Skeletal muscle tissue (tissue), 4 donors: ENCODE measurements around the gene ZMYM4. TPM values are rescaled to one million over a fixed set of nuclear protein-coding genes. Genes with fewer than 3 reads are reported as not detected.
"Not testable (repeated sequence)": the region's sequence is repeated elsewhere in the genome, so short reads cannot be mapped to it uniquely, and the experiment has no call there.

ENCODE experiments used
- H3K27ac ChIP-seq: one replicate; pipeline ENCODE4 v1.7.0; 2013; ENCODE audit warnings: mild to moderate bottlenecking, low read depth, low read length, inconsistent platforms
- H3K27me3 ChIP-seq, 3 donors: one replicate each; pipeline ENCODE4 v1.7.0; 2013; ENCODE audit warnings: low read length in 3 of 3; ENCODE audit not compliant: control insufficient read depth in 3 of 3, insufficient read depth in 3 of 3
- H3K36me3 ChIP-seq, 3 donors: one replicate each; pipeline ENCODE4 v1.7.0; 2013; ENCODE audit warnings: low read length in 3 of 3; ENCODE audit not compliant: control insufficient read depth in 3 of 3, insufficient read depth in 3 of 3
- H3K4me1 ChIP-seq, 3 donors: one replicate each; pipeline ENCODE4 v1.7.0; 2013; ENCODE audit warnings: low read length in 3 of 3, mild to moderate bottlenecking in 3 of 3; ENCODE audit not compliant: control insufficient read depth in 3 of 3, insufficient read depth in 3 of 3
- H3K4me3 ChIP-seq, 3 donors: one replicate each; pipeline ENCODE4 v1.7.0; 2013; ENCODE audit warnings: low read length in 3 of 3
- H3K9ac ChIP-seq, 3 donors: one replicate each; pipeline ENCODE4 v1.7.0; 2013; ENCODE audit warnings: low read length in 3 of 3, mild to moderate bottlenecking in 3 of 3, moderate library complexity in 2 of 3, low read depth in 1 of 3
- H3K9me3 ChIP-seq, 3 donors: one replicate each; pipeline ENCODE4 v1.7.0; 2013; ENCODE audit warnings: low read length in 3 of 3; ENCODE audit not compliant: control insufficient read depth in 3 of 3
- total RNA-seq: library from RNA; depleted of rRNA; stranded (reverse); fragments of >200 nt; gene quantifications from one replicate; pipeline ENCODE4 v1.2.3, GENCODE V29; 2014
- donor health status: Osteomylitis.

Gene ZMYM4
- 53.2 TPM for total RNA-seq

DNA sequence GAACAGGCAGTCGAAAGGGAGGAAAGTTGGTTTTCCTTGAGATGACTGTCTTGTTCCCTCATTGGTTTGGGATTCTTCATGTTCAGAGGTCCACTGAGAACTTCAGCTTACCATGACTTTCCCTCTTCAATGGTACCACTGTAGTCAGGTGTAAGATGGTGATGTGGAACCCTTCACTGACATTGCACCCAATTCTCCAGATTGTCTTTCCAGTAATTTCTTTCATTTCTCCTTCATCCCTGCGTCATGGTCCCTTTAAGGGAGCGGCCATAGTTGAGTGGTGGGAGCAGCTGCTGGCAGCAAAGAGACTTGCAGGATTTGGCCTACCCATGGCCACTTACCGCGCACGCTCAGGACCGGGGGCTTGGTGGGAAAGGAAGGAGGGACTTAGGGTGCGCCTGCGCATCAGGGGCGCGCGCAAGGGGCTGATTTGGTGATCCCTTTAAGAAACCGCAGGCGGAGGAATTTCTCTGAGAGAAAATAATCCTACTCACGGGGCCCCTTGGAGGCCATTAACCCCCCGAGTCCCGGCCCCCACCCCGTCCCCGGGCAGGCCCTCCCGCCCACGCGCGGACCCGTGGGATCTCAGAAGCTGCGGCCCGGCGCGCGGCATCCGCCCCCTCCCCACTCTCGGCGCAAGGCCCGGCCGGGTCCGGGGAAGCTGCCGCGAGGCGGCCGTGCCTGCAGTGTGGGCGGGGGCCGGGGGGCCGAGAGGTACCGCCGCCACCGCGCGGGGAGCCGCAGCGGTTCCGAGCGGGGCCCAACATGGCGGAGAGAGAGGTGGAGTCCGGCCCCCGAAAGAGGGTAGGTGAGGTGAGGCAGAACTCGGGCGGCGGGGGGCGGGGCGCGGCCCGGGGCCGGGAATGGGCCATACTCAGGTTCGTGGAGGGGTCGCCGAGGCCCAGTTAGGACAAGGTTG lies at the start of gene ZMYM4:
ZMYM4 (plus strand) TSS at position 428 of the 919 bp plus-strand sequence; CDS start at position 766, 338 bp downstream.
- H3K27me3 ChIP-seq: no peaks in the 10 kb centered on the region
- H3K4me1 ChIP-seq: peaks cover 0 to 13% (median 13%) of the 10 kb centered on the region in 3 donors
- peak within 1 kb of the TSS; percentile 70 to 84 (median 80) for H3K9ac ChIP-seq
- H3K4me3 ChIP-seq: peak within 1 kb of the TSS; percentile 68 to 87 (median 74)
- no peaks in the 10 kb centered on the region for H3K36me3 ChIP-seq
- H3K9me3 ChIP-seq: no peaks in the 10 kb centered on the region
- peak within 1 kb of the TSS; percentile 81 for H3K27ac ChIP-seq

- Histone ChIP-seq H3K27me3 (no peaks in the 10 kb centered on the region), H3K9ac (no peak overlapping the region), H3K36me3 (no peaks in the 10 kb centered on the region), H3K4me1 (no peaks in the 10 kb centered on the region), H3K9me3 (no peaks in the 10 kb centered on the region), H3K4me3 (no peak overlapping the region), H3K27ac (no peak overlapping the region)
Observed at GRCh38 chr1:35220976-35221375, 47.5 kb upstream of the ZMYM4 start.

DNA sequence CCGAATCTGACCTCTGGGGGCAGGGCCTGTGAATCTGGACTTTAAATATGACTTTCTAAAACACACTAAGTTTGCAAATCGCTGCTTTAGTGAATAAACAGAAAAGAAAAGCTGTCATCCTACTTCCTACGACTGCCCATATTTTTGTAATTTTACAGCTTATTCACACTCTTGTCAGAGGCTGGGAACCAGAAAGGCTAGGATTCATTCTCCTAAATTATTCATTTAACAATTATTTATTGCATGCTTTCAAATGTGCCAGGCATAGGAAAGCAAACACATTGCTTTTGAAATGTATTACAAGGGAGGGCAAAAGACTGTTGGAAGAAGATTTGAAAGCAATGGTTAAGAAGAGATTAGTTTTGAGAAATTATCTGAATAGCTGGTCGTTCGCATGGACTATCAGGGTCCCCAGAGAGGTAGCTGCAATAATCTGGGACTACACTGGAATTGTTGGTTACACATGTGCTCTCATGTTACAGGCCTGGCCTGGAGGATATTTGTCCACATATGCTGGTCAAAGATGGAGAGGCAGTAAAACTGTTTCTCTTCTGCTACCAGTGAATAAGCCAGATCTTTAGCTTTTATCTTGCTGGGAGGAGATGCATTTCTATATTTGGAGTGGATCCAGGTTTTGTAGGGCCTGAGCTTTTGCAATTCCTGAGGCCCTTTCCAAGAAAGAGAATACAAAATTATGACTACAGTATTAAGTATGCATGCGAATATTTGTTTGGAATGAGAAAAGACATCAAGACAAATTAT lies 46.0 kb upstream of the ZMYM4 start:
- H3K36me3 ChIP-seq: no peaks in the 10 kb centered on the region
- no peaks in the 10 kb centered on the region for H3K9me3 ChIP-seq
- no peak overlapping the region for H3K27ac ChIP-seq
- H3K27me3 ChIP-seq: no peaks in the 10 kb centered on the region
- no peak overlapping the region for H3K9ac ChIP-seq
- H3K4me1 ChIP-seq: no peaks in the 10 kb centered on the region
- no peak overlapping the region for H3K4me3 ChIP-seq

GRCh38 chr1:35223084-35223630 lies 45.4 kb upstream of the ZMYM4 start:
- H3K4me1 ChIP-seq: no peaks in the 10 kb centered on the region
- H3K27me3 ChIP-seq: no peaks in the 10 kb centered on the region
- no peak overlapping the region for H3K27ac ChIP-seq
- no peak overlapping the region for H3K9ac ChIP-seq
- no peak overlapping the region for H3K4me3 ChIP-seq
- H3K36me3 ChIP-seq: no peaks in the 10 kb centered on the region
- H3K9me3 ChIP-seq: no peaks in the 10 kb centered on the region

GRCh38 chr1:35226546-35226945 lies 42.0 kb upstream of the ZMYM4 start:
- Histone ChIP-seq H3K36me3 (no peaks in the 10 kb centered on the region), H3K4me3 (no peak overlapping the region), H3K4me1 (no peaks in the 10 kb centered on the region), H3K27ac (no peak overlapping the region), H3K27me3 (no peaks in the 10 kb centered on the region), H3K9me3 (no peaks in the 10 kb centered on the region), H3K9ac (no peak overlapping the region)

GRCh38 chr1:35229587-35230360 lies 38.7 kb upstream of the ZMYM4 start:
- no peaks in the 10 kb centered on the region for H3K4me1 ChIP-seq
- H3K9me3 ChIP-seq: no peaks in the 10 kb centered on the region
- no peak overlapping the region for H3K4me3 ChIP-seq
- H3K27ac ChIP-seq: no peak overlapping the region
- no peaks in the 10 kb centered on the region for H3K36me3 ChIP-seq
- H3K9ac ChIP-seq: no peak overlapping the region
- H3K27me3 ChIP-seq: no peaks in the 10 kb centered on the region

DNA sequence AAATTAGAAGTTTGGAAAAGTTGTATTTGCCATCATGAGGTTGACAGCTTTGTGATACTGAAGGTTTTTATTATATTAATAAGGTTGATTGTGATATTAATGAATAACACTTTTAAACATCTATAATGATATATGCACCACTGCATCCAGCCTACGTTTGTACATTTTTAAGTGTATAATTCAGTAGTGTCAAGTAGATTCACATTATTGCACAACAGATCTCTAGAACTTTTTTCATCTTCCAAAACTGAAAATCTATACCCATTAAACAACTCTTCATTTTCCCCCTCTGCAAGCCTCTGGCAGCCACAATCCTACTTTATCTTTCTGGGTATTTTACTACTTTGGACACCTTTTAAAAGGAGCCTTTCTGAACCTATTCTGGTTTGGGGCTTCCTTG lies 37.2 kb upstream of the ZMYM4 start:
- H3K4me3 ChIP-seq: no peak overlapping the region
- no peaks in the 10 kb centered on the region for H3K4me1 ChIP-seq
- H3K27ac ChIP-seq: no peak overlapping the region

GRCh38 chr1:35236772-35237171 lies 31.7 kb upstream of the ZMYM4 start:
- not testable (repeated sequence) for H3K27ac ChIP-seq, H3K4me3 ChIP-seq, H3K4me1 ChIP-seq, H3K9ac ChIP-seq, H3K27me3 ChIP-seq, H3K36me3 ChIP-seq, H3K9me3 ChIP-seq

More for the DNA sequence above, 37.2 kb upstream of the ZMYM4 start:
- H3K9ac ChIP-seq: no peak overlapping the region
- no peaks in the 10 kb centered on the region for H3K9me3 ChIP-seq
- H3K36me3 ChIP-seq: no peaks in the 10 kb centered on the region
- no peaks in the 10 kb centered on the region for H3K27me3 ChIP-seq

DNA sequence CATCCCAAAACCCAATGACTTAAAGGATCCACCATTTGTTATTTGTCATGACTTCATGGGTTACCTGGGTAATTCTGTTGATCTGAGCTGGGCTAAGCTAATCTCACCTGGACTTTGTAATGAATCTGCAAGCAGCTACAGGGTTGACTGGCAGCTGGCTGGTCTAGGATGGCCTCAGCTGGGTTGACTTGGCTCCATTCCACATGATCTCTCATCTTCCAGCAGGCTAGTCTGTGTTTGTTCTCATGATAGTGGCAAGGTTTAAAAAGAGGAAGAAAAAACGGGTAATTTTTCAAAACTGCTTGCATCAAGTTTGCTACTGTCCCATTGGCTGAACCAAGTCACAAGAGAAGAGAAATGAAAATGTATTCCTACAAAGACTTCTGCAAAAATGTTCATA lies 24.8 kb upstream of the ZMYM4 start:
- Histone ChIP-seq H3K9me3 (no peaks in the 10 kb centered on the region), H3K36me3 (no peaks in the 10 kb centered on the region), H3K4me1 (no peaks in the 10 kb centered on the region), H3K27ac (no peak overlapping the region), H3K27me3 (no peaks in the 10 kb centered on the region), H3K9ac (no peak overlapping the region), H3K4me3 (no peak overlapping the region)
